Ammon's horn (tissue), 1 donor: ENCODE results near the gene HDAC9.

Source experiments
- DNase-seq: peaks from one replicate; pipeline ENCODE4 v3.0.0-alpha.2; 2016; ENCODE audit warnings: low spot score

HDAC9 gene

GRCh38 chr7:18526368-18526878, 30.9 kb downstream of the HDAC9 start:
- DNase-seq: no peak

DNA sequence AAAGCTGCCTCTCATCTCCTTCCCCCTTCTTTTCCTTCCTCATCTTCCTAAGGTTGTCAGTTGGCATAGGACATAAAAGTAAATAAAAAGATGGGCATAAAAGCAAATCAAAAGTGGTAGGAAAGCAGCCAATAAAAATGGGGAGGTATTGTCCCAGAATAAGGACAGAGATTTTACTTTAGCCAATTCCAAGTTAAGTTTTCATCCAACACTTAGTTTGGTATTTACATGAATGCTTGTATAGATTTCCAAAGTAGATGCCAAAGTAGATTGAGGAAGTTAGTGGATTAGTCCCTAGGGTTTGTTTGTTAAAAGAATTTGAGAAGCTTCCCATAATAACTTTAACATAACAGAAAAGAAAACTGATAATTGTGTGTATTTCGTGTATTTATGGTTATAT, 33.7 kb downstream of the HDAC9 start:
- DNase-seq: no peak

DNA sequence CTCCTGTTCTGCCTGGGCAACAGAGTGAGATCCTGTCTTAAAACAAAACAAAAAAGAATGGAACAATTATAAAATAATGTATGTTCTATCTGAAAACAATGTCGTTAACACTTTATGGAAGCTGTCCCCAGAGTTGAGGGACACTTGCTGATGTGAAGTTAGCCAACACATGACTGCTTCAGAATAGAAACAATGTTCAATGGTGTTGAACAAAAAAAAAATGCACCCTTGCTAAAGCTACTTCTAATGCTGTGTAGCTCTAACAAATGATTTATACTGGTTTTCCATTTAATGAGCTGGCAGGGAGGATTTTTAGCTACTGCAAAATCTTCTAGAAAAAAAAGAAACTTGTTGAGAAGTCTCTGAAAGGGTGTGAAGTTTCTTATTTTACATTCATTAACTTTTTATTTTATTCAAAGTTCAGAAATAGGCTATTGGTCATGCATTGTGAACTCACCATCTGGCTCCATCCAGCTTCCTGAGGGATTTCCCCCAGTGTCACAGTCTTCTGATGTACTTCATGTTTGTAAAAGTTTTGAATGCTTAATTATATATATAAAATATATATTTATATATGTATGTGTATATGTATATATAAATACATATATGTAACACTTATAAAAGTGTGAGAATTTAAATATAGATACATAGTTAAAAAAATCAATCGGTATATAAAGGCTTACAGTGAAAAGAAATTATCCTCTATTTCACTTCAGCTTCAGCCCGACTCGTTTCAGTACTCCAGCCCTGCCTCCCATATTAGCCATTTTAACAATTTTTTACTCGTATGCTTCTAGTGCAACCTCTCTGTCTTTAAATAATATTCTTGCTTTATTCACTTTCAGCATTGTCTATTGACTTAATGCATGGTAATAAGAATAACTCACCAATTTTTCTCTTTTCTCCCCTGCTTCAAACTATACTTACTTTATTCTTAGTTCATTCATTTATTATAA, 35.0 kb downstream of the HDAC9 start:
- no peak for DNase-seq

DNA sequence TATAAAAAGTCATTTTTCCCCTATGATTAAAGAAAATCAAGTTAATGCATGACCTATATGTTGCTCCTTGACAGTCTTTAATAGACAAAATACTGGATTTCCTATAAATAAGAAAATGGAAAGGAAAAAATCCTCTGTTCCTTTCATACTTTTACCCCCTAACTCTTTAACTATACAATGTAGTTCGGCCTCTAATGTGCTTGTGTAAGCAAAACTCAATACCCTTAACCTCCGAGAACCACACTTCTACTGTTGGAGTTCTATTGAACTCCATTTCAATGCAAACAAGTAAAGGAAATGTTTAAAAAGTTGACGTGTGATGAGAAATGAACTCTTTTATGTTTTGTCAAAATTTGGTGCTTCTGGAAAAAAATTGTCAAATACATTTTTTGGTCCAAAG, 36.0 kb downstream of the HDAC9 start:
- DNase-seq: no peak

GRCh38 chr7:18532813-18533212, 37.3 kb downstream of the HDAC9 start:
- no peak for DNase-seq

GRCh38 chr7:18534481-18534880, 38.9 kb downstream of the HDAC9 start:
- no peak for DNase-seq

- no peak for DNase-seq
These were observed 40.4 kb downstream of the HDAC9 start for GRCh38 chr7:18535810-18536415.

DNA sequence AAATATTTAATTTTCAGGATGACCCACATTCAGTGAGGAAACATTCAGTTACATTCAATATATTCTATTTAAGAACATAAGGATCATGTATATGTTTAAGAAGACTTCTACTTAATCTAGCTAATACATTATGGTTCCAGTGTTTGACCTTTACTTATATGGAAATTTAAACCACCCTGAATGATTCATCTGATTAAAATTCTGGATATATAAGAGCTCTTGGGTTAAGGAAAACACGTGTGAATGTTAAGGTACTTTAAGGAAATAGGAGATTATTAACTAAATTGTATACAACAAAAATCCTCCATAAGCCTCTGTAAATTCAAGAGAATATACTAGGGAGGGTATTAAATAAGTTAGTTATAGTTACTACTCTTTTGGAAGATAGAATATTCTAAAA, 40.9 kb downstream of the HDAC9 start:
- DNase-seq: no peak

- DNase-seq: no peak
These were observed 43.2 kb downstream of the HDAC9 start for GRCh38 chr7:18538554-18539250.

- DNase-seq: no peak
These were observed 44.8 kb downstream of the HDAC9 start for GRCh38 chr7:18540396-18540795.

- DNase-seq: peak; percentile 43
These were observed 45.8 kb downstream of the HDAC9 start for GRCh38 chr7:18541181-18541870.

- no peak for DNase-seq
These were observed 46.3 kb downstream of the HDAC9 start for GRCh38 chr7:18541871-18542212.

GRCh38 chr7:18546576-18546975, 51.0 kb downstream of the HDAC9 start:
- DNase-seq: no peak

- no peak for DNase-seq
These were observed 52.1 kb downstream of the HDAC9 start for GRCh38 chr7:18547509-18548187.

DNA sequence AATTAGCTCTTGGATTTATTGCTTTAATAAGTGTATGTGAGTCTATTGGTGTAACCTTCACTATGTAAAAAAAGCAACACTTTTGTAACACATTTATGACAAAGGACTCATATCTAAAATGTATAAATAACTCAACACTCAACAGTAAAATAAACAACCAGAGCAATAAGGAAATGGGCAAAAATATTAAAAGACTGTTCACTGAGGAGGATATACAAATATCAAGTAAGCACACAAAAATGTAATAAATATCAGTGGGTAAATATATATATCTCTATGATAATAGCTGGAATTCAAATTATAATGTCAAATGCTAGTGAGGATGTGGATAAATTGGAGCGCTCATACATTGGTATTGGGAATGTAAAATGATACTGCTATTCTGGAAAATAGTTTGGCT, 53.0 kb downstream of the HDAC9 start:
- DNase-seq: no peak

- DNase-seq: no peak
These were observed 55.0 kb downstream of the HDAC9 start for GRCh38 chr7:18550574-18550973.

DNA sequence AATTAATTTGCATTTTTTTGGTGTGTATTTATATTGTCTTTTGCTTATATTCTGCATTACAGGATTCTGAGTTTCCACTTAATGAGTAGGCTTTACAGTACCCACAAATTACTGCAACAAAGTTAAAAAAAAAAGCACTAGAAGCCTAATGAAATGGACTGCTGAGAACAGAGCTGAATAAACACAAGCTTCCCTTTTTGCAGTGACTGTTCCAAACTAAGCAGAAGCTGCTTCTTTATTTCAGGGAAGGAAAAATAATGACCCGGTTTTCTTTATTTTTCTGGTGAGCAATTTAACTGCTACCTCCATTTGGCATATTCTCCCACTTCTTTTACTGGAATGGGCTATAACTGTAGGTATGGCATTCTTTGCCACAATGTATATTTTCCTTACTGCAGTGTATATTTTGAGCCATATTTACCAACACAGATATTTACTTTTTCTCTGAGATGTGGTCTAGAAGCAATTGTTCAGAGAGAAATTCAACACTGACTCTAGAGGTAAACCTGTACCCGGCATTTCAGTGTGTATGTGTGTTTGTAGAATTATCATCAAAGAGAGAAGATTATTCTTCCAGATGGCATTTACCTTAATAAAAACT, 56.9 kb downstream of the HDAC9 start:
- DNase-seq: peak; percentile 30

- peak; percentile 53 for DNase-seq
These were observed 57.5 kb downstream of the HDAC9 start for GRCh38 chr7:18552943-18553604.

- no peak for DNase-seq
These were observed 58.1 kb downstream of the HDAC9 start for GRCh38 chr7:18553605-18554003.

DNA sequence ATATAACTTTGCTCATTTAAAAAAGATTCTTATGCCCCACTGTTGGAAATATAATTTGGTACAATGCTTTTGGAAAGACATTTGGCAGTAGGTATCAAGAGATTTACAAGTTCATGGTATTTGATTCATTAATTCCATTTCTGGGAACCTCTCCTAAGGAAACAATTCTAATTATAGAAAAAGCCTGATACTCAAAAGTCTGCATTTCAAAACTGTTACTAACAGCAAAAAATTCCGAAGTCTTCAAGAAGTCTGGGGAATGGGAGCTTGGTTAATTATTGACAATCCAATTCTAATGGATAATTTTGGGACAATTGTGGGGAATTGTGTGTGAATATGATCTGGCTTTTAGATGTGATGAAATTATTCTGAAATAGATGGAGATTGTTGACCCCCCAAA, 59.6 kb downstream of the HDAC9 start:
- no peak for DNase-seq

DNA sequence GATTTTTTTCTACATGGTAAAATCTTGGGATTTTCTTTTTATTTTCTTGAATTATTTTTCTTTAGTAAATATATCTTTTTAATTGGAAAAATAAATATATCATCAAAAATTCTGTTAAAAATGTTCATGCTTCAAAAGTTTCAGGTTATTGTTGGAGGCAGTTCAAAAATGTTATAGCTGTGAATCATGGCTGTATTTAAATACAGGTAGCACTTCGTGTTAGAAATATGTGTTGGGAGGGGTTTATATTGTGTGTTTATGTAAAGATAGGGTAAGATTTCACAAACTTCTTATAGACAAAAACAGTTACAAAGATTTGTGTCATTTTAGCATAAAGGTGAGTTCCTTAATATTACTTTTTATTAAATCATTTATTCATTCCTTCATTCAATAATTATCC, 60.4 kb downstream of the HDAC9 start:
- DNase-seq: no peak
